GM10847 (cell line): ENCODE data around the gene DUT.

Source experiments
- POLR2A ChIP-seq: IDR thresholded peaks from 2 replicates; pipeline ENCODE4 v1.6.1; 2011; ENCODE audit not compliant: insufficient read length; ENCODE audit errors: extremely low read depth

Gene DUT

DNA sequence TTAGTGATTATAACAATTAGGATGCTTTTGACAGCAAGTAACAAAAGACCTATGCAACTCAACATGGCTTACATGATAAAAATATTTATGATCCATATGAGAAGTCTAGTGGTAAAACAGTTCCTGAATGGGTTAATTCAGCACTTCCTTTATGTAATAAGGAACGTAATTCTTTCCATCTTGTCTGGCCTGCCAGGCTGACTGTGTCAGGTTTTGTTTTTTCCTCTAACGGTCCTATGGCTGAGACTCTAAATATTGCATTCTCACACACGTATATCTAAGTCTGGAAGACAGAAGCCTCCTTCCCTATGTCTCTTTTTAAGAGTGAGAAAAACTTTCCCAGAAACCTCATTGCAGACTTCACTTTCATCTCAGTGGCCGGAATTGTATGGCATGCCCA is 50.6 kb downstream of the DUT start:
- TF ChIP-seq POLR2A = no peak

DNA sequence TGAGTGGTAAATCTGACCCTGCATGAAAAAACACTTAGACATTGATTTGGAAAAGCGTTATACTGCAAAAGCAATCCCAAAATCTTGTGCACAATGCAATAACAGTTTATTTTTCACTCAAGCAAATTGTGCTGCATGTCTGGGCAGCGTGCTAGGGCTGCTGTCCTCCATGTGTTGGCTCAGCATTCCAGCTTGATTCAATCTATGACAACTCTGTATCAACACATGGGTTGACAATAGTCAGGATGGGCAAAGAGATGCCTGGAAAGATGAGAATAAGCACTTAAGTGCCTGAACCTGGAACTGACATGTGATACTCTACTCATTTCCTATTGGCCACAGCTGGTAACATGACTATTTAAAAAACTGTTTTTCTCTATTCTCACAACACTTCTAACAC is 51.8 kb downstream of the DUT start:
- no peak for TF ChIP-seq POLR2A

DNA sequence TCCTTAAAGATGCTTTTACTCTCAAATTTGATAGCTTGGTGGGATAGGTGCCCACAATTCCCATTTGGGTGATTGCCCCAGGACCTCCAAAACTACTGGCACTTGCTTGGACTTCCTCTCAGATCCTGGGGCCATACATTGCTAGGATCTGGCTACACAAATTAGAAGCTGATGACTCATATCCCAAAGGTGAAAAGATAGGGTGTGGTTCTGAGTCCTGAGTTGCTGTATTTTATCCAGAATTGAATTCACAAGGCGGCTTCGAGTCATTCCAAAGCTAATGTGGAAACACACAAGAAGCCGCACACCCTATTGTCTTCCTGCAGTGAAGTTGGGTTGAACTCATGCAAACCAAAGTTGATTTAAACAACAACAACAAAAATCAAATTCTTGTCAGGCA is 53.4 kb downstream of the DUT start:
- no peak for TF ChIP-seq POLR2A

DNA sequence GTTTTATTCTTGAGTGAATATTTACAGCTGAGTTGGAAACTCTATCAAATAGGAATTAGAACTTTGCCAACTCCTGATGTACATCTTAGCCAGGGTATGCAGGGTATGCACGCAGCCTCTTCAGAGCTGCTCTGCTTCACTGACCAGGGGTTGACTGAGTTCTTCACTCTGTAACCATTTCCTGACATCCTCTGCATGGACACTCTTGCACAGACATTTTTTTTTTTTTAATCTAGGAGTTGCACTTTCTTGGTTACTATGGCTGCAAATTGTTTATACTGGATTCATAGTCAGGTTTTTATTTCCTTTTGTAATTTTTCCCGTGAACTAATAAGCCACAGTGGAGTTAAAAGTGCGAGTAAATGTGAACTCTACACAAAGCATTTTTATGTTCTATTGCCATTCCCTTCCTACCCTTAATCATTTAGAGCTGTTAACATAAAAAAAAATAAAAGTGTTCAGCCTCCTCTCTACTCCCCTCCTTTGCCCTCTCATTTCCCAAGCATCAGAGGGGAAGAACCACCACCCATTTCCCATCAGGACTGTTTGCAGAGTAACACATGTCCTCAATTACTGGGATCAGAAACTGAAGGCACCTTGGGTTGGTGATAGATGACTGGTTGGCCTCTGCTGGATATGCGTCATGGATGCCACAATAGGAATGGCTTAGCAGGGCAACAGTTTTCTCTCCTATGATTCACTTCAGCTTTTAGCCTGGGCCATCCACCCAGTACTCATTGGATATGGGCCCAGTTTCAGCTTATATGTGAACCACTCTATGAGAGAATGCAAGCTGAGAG is 54.0 kb downstream of the DUT start:
- TF ChIP-seq POLR2A = no peak

DNA sequence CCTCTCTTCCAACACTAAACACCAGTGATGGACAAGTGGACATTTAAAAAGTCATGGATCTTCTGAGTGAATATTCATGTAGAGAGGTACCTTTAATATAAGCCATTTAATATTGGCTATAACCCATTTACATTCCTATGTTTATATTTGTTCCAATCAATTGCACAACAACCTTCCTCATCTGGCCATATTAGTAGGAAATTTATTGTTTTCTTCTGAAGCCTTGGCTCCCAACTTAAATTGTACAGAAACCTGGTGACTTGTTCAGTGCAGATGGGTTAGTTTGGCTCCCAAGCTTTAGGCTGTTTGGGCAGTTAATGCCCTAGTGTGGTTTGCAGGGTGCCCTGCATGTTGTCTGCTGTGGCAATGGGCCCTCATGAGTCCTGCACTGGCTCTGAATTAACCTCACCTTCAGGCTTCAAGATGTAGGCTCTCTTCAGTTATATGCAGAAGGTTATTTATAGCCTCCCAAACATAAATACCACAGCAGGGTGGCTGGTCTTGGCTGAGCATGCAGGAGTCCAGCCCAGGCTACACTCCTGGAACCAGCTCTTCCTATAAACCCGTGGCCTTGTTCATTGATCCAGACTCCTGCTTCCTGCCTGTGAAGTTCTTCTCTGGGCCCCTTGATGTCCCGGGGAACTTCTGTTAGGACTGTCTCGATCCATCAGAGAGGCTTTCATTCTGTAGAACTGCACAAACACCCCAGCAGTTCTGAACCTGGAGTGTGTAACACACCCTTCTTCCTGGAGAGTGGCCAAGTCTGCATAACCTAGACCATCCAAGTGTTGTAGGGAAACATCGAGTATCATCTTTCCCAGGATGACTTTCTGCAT is 57.0 kb downstream of the DUT start:
- TF ChIP-seq POLR2A = no peak

DNA sequence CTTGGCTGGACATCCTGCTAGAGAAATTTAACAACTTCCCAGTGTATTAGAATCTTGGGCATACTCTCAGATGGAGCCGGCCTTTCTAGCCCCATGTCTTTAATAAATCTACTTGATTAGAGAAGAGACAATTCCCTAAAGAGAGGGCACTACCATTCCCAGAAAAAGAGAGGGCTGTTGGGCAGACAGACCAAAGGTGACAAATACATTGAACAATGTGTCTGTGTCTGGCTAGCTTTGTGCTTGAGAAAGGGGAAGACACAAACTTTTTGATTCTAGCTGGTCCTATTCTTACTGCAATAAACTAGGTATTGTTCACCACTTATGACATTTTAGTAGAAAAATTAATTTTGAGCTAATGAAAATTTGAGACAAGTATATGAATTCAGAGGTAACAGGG is 57.7 kb downstream of the DUT start:
- no peak for TF ChIP-seq POLR2A

DNA sequence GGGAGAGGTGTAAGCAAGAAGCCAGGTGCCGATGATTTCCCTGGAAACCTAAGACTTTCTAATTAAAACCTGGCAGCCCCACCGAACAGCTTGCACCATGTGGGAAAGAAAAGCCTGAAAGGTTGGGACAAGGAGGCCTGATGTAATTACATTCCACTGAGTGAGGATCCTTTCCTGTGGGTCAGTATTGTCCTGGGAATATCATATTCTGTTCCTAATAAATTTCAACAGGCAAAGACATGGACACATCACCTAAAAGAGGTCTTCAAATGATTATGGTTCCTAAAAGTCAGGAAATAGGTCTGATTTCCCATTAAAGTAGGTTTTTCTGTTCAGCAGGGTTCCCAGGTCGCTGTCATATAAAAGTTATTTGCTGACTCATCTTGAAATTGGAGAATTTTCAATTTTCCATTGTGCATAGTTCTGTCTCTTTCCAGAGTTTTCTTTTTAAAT is 58.5 kb downstream of the DUT start:
- TF ChIP-seq POLR2A = no peak

DNA sequence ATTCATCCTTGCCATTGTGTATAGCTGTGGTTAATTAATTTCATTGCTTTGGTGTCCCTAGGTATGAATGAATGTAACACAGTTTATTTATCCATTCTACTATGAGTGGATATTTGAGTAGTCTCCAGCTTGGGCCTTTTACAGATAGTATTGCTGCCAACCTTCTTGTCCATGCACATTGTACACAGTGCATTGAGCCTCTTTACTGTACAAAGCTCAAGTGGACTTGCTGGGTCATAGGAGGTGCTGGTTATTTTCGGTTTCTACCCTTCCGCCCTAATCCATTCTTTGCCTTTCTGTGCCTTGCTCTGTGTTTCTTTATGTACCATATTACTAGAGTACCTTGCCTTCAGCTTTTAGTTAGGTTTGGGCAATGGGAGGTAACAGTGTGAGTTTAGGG is 60.7 kb downstream of the DUT start:
- no peak for TF ChIP-seq POLR2A

DNA sequence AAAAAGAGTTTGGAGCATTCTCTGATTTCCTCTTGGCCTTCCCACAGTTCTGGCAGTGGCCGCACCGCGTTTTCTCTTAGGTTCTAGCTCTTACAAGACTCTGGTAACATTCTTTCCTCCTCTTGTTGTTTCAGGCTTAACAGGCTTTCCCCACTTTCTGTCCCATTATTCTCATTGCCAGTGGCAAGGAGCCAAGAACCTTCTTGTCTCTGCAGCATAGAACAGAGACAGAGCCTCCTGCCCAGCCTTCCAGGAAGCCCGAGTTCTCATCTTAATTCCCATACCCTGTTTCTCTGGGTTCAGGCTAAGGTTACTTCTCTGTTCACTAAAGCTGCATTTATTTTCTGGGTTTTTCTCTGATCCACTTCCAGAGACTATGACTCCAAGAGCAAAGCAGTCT is 61.1 kb downstream of the DUT start:
- no peak for TF ChIP-seq POLR2A
